Cardiac fibroblast (primary cell): ENCODE measurements around the gene SDK2.
"Not testable (repeated sequence)": the region's sequence is repeated elsewhere in the genome, so short reads cannot be mapped to it uniquely, and the experiment has no call there.

ENCODE experiments used
- DNase-seq, 2 donors: peaks; one replicate each; pipeline versions ENCODE4 v3.0.0 to v3.0.0-alpha.2; 2010; ENCODE audit warnings: low read depth in 2 of 2
- H3K4me3 ChIP-seq, 2 donors: replicated peaks in 1 of 2; 1 replicate in 1 of 2; 2 replicates in 1 of 2; pipeline ENCODE4 v1.5.1; 2011; ENCODE audit warnings: low read depth in 2 of 2, low read length in 2 of 2, mild to moderate bottlenecking in 2 of 2, moderate library complexity in 1 of 2
- CTCF ChIP-seq: IDR thresholded peaks from one replicate; pipeline ENCODE4 v1.5.1; 2011; ENCODE audit warnings: low read depth, mild to moderate bottlenecking, low read length, inconsistent platforms

The SDK2 gene

GRCh38 chr17:73338566-73339197 lies 305.6 kb downstream of the SDK2 start:
- DNase-seq, result no peak
- TF ChIP-seq CTCF, result no peak
- H3K4me3 ChIP-seq, result no peak overlapping the region

DNA sequence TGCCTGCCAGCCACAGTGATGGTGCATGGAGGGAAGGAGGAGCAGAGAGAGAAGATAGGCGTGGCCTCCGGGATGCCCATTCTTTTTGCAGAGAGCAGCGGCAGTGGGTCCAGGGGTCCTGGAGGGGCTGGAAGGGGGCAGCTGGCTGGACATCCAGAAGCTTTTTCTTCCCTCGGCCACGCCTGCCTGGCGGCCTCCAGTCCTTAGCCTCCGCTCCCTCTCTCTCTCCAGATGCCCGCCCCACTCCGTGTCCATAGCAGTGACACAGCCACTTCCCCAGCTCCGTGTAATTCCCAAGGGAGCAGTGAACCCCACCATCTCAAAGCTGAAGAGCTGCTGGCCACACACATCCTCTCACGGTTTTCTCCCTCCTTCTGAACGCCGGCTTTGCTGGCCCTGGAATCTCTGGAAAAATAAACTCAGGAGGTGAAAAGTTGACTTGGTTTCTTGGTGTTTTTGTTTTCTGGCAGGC lies 306.2 kb downstream of the SDK2 start:
- H3K4me3 ChIP-seq, result no peak overlapping the region
- peak; percentile 28 to 36 for DNase-seq
- TF ChIP-seq CTCF, result no peak

GRCh38 chr17:73337330-73337710 lies 306.9 kb downstream of the SDK2 start:
- no peak for TF ChIP-seq CTCF
- no peak overlapping the region for H3K4me3 ChIP-seq
- no peak for DNase-seq

GRCh38 chr17:73336408-73337329 lies 307.6 kb downstream of the SDK2 start:
- H3K4me3 ChIP-seq, result no peak overlapping the region
- no peak for TF ChIP-seq CTCF
- DNase-seq, result no peak

GRCh38 chr17:73335591-73336407 lies 308.4 kb downstream of the SDK2 start:
- no peak overlapping the region for H3K4me3 ChIP-seq
- TF ChIP-seq CTCF, result no peak
- DNase-seq, result no peak

- no peak for TF ChIP-seq CTCF
- no peak overlapping the region for H3K4me3 ChIP-seq
- no peak for DNase-seq
These were observed 309.3 kb downstream of the SDK2 start for GRCh38 chr17:73334771-73335513.

GRCh38 chr17:73333445-73333844 lies 310.8 kb downstream of the SDK2 start:
- peak in 1 of 2 donors; percentile 58 for DNase-seq
- not testable (repeated sequence) for H3K4me3 ChIP-seq
